ENCODE measurements around the gene MRFAP1. TPM values are rescaled to one million over a fixed set of nuclear protein-coding genes. Genes with fewer than 3 reads are reported as not detected.

Gene MRFAP1
- total and polyA plus RNA-seq, 2 donors (not counting 1 experiment from before 2014, with no cell fraction given), result 99.1 to 261 TPM

GRCh38 chr4:6595897-6596537 lies 44.5 kb upstream of the MRFAP1 start:
- Histone ChIP-seq H3K27ac (ENCODE audit: insufficient read depth, low read length) (no peak overlapping the region), H3K36me3 (ENCODE audit: control insufficient read depth, insufficient read depth, low read length) (peaks cover 7% of the 10 kb centered on the region), H3K4me3 (replicated peaks in 1 of 4; ENCODE audit: control extremely low read depth in 1 of 4, insufficient read depth in 1 of 4, low read depth in 3 of 4, low read length in 4 of 4) (no peak overlapping the region), H4K20me1 (ENCODE audit: control insufficient read depth, extremely low read depth, insufficient read depth, low read length) (no peaks in the 10 kb centered on the region), H3K27me3 (ENCODE audit: control insufficient read depth, insufficient read depth, low read length) (no peaks in the 10 kb centered on the region), H3K9ac (ENCODE audit: insufficient read depth, low read length) (no peak overlapping the region), H3K4me2 (ENCODE audit: extremely low read depth, insufficient read depth, low read length) (no peak overlapping the region), H3K9me3 (ENCODE audit: control insufficient read depth, insufficient read depth, low read depth, low read length) (no peaks in the 10 kb centered on the region), H3K4me1 (ENCODE audit: control insufficient read depth, extremely low read depth, insufficient read depth, low read length) (no peaks in the 10 kb centered on the region), H2AFZ (ENCODE audit: low read length) (no peak overlapping the region), H3K79me2 (ENCODE audit: control insufficient read depth, insufficient read depth, low read length) (no peaks in the 10 kb centered on the region)
- DNase-seq (ENCODE audit: low read depth in 2 of 2), result no peak
- TF ChIP-seq EZH2 (IDR thresholded peaks at IDR 0.05; ENCODE audit: low read length, missing control alignments) (no peak), CTCF (conservative IDR thresholded peaks at IDR 0.05 in 1 of 2, IDR thresholded peaks at IDR 0.05 in 1 of 2; ENCODE audit: low read depth in 1 of 2, low read length in 2 of 2) (no peak)

GRCh38 chr4:6596948-6597347 lies 43.5 kb upstream of the MRFAP1 start:
- Histone ChIP-seq H4K20me1 (ENCODE audit: control insufficient read depth, extremely low read depth, insufficient read depth, low read length) (no peaks in the 10 kb centered on the region), H3K4me2 (ENCODE audit: extremely low read depth, insufficient read depth, low read length) (no peak overlapping the region), H3K4me3 (replicated peaks in 1 of 4; ENCODE audit: control extremely low read depth in 1 of 4, insufficient read depth in 1 of 4, low read depth in 3 of 4, low read length in 4 of 4) (no peak overlapping the region), H3K4me1 (ENCODE audit: control insufficient read depth, extremely low read depth, insufficient read depth, low read length) (no peaks in the 10 kb centered on the region), H3K9ac (ENCODE audit: insufficient read depth, low read length) (no peak overlapping the region), H3K27ac (ENCODE audit: insufficient read depth, low read length) (no peak overlapping the region), H2AFZ (ENCODE audit: low read length) (no peak overlapping the region), H3K36me3 (ENCODE audit: control insufficient read depth, insufficient read depth, low read length) (peaks cover 7% of the 10 kb centered on the region), H3K9me3 (ENCODE audit: control insufficient read depth, insufficient read depth, low read depth, low read length) (no peaks in the 10 kb centered on the region), H3K79me2 (ENCODE audit: control insufficient read depth, insufficient read depth, low read length) (no peaks in the 10 kb centered on the region), H3K27me3 (ENCODE audit: control insufficient read depth, insufficient read depth, low read length) (no peaks in the 10 kb centered on the region)
- no peak for DNase-seq (ENCODE audit: low read depth in 2 of 2)
- no peak for TF ChIP-seq CTCF (conservative IDR thresholded peaks at IDR 0.05 in 1 of 2, IDR thresholded peaks at IDR 0.05 in 1 of 2; ENCODE audit: low read depth in 1 of 2, low read length in 2 of 2)

GRCh38 chr4:6598127-6598526 lies 42.4 kb upstream of the MRFAP1 start:
- Histone ChIP-seq H2AFZ (ENCODE audit: low read length) (no peak overlapping the region), H4K20me1 (ENCODE audit: control insufficient read depth, extremely low read depth, insufficient read depth, low read length) (no peaks in the 10 kb centered on the region), H3K79me2 (ENCODE audit: control insufficient read depth, insufficient read depth, low read length) (no peaks in the 10 kb centered on the region), H3K9ac (ENCODE audit: insufficient read depth, low read length) (no peak overlapping the region), H3K36me3 (ENCODE audit: control insufficient read depth, insufficient read depth, low read length) (peaks cover 7% of the 10 kb centered on the region), H3K9me3 (ENCODE audit: control insufficient read depth, insufficient read depth, low read depth, low read length) (no peaks in the 10 kb centered on the region), H3K4me3 (replicated peaks in 1 of 4; ENCODE audit: control extremely low read depth in 1 of 4, insufficient read depth in 1 of 4, low read depth in 3 of 4, low read length in 4 of 4) (no peak overlapping the region), H3K27me3 (ENCODE audit: control insufficient read depth, insufficient read depth, low read length) (no peaks in the 10 kb centered on the region), H3K27ac (ENCODE audit: insufficient read depth, low read length) (no peak overlapping the region), H3K4me1 (ENCODE audit: control insufficient read depth, extremely low read depth, insufficient read depth, low read length) (no peaks in the 10 kb centered on the region), H3K4me2 (ENCODE audit: extremely low read depth, insufficient read depth, low read length) (no peak overlapping the region)
- no peak for DNase-seq (ENCODE audit: low read depth in 2 of 2)
- TF ChIP-seq EZH2 (IDR thresholded peaks at IDR 0.05; ENCODE audit: low read length, missing control alignments) (no peak), CTCF (conservative IDR thresholded peaks at IDR 0.05 in 1 of 2, IDR thresholded peaks at IDR 0.05 in 1 of 2; ENCODE audit: low read depth in 1 of 2, low read length in 2 of 2) (no peak)
